GM18498 (cell line): Measurements from ENCODE around the gene MTA1.

Experiments
- ATAC-seq: cut with Tn5 transposase; IDR thresholded peaks from one replicate; pipeline ENCODE4 v1.9.1; 2021; ENCODE audit warnings: mild to moderate bottlenecking, moderate library complexity; ENCODE audit not compliant: unreplicated experiment

The MTA1 gene

GRCh38 chr14:105440554-105440900 lies 20.9 kb downstream of the MTA1 start:
- no peak for ATAC-seq

GRCh38 chr14:105440992-105441391 lies 21.4 kb downstream of the MTA1 start:
- no peak for ATAC-seq

DNA sequence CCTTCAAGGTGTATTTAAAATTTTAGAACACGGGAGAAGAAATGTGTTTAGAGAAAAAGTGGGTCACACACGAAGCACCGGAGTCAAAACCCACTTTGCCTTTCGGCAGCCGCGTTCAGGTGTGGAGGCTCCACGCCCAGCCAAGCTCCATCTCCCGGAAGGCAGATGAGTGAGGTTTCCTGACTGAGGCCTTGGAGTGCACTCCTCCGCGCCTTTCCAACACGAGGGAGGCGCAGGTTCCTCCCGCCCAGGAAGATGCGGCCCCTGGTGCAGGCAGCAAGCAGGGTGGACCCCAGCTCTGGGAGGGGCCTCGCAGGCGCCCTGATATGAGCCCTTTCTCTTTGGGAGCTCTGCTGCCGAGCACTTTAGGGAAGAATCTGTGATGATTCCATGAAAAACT lies 22.5 kb downstream of the MTA1 start:
- ATAC-seq, result no peak

GRCh38 chr14:105442834-105443233 lies 23.2 kb downstream of the MTA1 start:
- no peak for ATAC-seq

DNA sequence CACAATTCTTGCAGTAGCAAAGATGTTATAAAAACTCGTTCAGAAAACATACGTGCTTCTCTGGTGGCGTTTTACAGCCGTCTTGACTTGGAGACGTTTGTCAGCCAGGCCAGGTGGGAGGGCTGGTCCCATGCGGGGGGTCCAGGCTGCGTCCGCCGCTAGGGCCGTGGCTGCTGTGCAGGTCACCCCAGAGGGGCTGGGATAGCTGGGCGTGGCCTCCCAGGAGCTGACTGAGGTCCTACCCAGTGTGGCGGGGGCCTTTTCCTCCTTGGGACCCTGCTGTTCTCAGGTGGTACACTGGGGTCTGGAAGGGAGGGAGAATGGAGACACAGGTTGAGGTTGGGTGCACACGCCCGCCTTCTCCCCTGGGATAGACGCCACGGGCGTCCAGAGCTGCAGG lies 25.2 kb downstream of the MTA1 start:
- ATAC-seq, result no peak

DNA sequence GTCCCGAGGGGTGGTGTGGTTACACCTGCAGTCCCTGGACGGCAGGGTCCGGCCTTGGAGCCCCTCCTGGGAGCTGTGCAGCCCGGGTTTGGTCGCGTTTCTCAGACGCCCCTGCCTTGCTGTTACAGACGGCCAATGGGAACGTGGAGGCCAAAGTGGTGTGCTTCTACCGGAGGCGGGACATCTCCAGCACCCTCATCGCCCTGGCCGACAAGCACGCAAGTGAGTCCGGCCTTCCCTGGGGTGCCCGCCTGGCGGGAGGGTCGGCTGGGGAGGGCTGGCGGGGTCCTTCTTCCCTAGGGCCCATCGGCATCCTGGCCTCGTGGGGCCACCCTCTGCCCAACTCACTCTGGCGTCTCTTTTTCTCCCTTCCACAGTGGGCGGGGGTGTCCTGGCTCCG lies 25.7 kb downstream of the MTA1 start:
- no peak for ATAC-seq

DNA sequence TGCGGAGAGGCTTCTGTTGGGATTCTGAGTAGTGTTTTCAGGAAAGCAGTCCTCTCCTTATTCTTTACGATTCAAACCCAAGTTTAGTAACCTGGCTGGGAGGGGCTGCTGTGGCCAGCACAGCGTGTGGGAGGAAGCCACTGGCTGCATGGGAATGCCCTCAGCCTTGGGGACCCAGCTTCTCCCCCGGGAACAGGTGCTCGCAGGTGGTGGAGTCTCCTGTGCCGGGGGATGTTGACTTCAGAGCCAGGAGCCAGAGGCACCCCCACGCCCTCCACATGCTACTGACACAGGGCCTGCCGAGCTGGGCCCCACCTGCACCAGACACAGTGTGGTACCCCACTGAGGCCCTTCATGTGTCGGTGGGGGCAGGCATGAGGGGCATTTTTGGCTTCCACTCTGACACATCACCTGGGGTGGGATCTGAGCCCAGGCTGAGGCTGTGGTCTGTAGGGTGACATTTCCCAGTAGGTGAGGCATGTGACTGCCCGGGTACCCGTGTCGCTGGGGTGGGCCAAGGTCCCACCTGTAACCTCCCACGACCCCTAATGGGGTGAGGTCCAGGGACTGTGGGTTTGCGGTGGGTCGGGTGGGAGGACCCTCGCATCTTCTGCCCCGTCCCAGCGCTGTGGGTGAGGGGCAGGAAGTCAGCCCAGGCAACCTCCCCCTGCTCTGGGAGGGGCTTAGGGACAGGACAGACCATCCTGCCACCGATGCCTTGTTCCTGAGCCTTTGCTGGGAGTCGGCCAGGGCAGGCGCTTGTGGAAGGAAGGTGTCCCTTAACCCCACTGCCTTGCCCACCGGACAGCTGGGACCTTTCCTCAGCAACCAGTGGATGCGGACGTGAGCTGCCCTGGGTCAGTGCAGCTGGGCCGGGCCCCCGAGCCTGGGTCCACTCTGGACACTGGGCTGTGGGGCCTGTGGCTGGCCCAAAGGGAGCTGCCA lies 26.5 kb downstream of the MTA1 start:
- no peak for ATAC-seq

GRCh38 chr14:105446971-105447370 lies 27.3 kb downstream of the MTA1 start:
- no peak for ATAC-seq

- ATAC-seq, result no peak
These were observed 28.3 kb downstream of the MTA1 start for GRCh38 chr14:105447651-105448640.

DNA sequence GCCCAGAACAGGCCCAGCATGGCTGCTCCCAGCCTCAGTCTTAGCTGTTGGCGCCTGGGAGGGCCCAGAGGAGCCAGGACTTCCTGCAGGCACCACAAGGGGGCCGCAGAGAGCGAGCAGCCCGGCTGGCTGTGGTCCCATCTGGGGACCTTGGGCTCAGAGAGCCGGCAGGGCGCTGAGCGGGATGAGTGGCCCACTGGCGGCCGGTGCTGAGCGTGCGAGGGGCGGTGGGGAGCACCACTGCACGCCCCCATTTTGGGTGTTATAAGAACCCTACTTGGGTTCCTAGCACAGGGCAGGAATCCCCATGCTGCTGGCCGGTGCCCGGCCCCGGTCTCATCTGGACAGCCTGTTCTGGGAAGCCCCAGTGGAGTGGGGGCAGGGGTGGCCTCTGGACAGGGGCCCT lies 29.1 kb downstream of the MTA1 start:
- no peak for ATAC-seq

- no peak for ATAC-seq
These were observed 29.9 kb downstream of the MTA1 start for GRCh38 chr14:105449276-105450122.

- ATAC-seq, result no peak
These were observed 30.5 kb downstream of the MTA1 start for GRCh38 chr14:105450123-105450505.

GRCh38 chr14:105450864-105451720 lies 31.5 kb downstream of the MTA1 start:
- no peak for ATAC-seq

GRCh38 chr14:105452963-105453362 lies 33.3 kb downstream of the MTA1 start:
- no peak for ATAC-seq

DNA sequence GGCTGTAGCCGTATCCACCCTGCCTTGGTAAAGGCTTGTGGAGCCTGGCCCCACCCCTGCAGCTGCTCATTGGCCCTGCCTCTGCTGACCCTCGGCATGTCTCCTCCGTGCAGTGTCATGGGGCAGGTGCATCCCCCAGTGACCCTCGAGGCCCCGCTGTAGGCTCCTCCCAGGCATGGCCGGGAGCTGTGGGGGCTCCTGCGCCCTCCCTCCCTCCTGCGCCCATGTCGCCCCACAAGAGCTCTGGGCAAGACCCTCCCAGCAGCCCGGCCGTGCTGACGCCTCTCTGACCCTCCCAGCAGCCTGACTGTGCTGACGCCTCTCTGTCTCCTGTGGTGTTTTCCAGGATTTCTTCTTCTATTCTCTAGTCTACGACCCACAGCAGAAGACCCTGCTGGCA lies 34.2 kb downstream of the MTA1 start:
- no peak for ATAC-seq

DNA sequence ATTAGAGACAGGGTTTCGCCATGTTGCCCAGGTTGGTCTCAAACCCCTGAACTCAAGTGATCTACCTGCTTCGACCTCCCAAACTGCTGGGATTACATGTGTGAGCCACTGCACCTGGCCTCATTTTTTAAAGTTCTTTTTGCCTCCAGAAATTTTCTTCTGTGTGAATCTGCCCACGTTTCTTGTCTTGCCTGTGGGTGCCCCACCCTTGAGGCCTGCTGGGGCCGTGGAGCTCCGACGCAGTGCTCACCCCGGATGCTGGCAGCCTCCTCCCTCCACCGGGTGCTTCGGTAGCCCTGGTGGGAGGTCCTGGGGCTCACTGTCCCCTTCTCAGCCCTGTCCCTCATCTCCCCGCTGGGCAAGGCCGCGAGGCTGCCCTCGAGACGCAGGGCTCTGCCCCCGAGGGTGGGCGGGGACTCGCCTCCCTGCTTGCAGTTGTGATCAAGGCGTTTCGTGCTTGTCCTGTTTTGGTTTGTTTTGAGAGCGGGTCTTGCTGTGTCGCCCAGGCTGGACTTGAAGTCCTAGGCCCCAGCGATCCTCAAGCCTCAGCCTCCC lies 35.5 kb downstream of the MTA1 start:
- no peak for ATAC-seq

DNA sequence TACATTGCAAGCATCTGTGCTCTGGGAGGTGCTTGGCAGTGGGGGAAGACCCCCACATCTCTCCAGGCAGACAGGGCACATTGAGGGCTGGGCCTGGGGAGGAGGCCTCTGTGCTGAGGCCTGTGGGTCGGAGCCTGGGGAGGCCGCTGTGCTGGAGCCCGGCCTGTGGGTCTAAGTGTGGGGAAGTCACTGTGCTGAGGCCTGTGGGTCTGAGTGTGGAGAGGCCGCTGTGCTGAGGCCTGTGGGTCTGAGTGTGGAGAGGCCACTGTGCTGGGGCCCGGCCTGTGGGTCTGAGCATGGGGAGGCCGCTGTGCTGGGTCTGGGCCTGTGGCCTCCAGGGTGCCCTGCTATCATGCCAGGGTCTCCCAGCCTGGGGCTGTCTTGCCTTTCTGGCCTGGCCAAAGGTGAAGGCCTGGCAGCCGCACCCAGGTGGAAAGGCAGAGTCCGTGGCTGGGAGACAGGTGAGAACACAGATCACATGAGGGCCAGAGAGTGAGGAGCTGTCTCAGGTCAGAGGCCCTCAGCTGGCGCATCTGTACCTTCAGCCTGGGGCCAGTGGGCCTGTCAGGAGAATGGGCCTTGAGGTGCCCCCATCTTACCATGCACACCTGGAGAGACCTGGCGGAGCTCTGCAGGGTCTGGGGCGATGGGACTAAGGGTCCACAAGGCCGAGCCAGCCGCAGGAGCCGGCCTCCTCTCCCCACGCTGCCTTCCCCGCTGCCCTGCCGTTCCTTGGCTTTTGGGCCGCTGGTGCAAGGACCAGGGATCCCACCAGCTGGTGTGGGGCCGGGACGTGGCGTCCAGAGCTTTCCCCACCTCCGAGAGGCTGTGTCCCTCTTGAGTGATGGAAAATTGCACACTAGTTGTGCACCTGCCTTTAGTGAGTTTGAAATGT lies 36.4 kb downstream of the MTA1 start:
- ATAC-seq, result no peak

DNA sequence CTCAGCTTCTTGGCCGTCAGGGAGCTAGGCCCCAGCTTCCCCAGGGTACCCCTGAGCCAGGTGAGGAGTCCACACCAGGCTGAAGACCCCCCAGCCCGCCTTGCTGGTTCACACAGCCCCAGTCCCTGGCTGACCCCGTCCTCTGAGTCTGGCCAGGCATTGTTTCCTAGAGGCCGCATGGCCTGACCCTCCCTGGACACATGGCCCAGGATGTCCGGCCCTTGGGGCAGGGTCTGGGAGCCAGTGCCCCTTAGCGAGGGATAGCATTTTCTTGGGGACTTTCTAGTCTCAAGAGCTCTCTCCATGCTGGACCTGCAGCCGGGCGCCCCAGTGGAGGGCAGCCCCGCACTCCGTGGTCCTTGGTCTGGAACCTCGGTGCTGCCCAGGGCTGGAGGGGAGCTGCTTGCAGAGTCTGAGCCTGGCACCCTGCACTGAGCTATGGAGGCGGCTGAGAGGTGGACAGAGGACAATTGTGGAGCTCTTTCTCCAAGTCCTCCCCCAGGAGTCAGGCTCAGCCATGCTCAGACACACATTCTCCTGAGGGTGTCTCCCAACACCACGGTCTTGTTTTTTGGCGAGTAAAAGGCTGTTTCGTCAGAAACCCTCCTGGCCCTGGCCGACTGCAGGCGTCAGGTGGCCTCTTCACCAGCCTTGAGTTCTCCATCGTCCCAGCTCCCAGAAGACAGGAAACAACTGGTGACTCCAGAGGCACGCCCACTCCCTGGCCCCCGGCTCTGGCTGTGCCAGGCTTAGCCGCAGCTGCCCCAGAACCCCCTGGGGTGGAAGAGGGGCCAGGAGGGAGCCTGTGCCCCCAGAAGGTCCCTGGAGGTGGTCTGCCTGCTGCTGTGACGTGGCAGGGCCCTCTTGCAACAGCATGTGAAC lies 37.4 kb downstream of the MTA1 start:
- no peak for ATAC-seq
